Measurements from ENCODE around the gene CAT.

DNA sequence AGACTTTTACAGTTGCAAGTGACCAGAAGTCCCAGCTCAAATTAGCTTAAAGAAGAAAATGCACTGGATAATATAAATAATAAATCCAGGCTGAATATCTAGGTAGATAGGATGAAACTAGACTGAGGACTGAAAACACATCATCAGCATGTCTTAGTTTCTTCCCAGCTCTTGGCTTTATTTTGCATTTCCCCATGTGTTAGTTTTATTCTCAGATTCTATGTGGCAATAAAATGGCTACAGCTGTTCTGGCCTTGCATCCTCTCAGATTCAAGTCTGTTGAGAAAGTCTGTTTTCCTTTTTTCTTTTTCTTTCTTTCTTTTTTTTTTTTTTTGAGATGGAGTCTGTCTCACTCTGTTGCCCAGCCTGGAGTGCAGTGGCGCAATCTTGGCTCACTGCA lies 22.6 kb upstream of the CAT start:
- TF ChIP-seq POLR2A (IDR thresholded peaks at IDR 0.05) = no peak
- TF ChIP-seq, protein P1, sequence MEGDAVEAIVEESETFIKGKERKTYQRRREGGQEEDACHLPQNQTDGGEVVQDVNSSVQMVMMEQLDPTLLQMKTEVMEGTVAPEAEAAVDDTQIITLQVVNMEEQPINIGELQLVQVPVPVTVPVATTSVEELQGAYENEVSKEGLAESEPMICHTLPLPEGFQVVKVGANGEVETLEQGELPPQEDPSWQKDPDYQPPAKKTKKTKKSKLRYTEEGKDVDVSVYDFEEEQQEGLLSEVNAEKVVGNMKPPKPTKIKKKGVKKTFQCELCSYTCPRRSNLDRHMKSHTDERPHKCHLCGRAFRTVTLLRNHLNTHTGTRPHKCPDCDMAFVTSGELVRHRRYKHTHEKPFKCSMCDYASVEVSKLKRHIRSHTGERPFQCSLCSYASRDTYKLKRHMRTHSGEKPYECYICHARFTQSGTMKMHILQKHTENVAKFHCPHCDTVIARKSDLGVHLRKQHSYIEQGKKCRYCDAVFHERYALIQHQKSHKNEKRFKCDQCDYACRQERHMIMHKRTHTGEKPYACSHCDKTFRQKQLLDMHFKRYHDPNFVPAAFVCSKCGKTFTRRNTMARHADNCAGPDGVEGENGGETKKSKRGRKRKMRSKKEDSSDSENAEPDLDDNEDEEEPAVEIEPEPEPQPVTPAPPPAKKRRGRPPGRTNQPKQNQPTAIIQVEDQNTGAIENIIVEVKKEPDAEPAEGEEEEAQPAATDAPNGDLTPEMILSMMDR (IDR thresholded peaks at IDR 0.05) = no peak

Data from body of pancreas (tissue), 4 donors.